WTC11 (cell line): ENCODE data around the gene OSBP2. TPM values are rescaled to one million over a fixed set of nuclear protein-coding genes. Genes with fewer than 3 reads are reported as not detected.

ENCODE experiments used
- ATAC-seq: fragments of 200-7000 bp; cut with Tn5 transposase; 2 replicates; pipeline ENCODE4 v1.10.0; 2021; ENCODE audit warnings: mild to moderate bottlenecking, moderate library complexity
- CTCF ChIA-PET: fragments of 300-600 bp; sonication (Branson Sonifier 250); formaldehyde crosslinking; loops from one replicate; lab custom pipeline; 2021; ENCODE audit warnings: antibody characterized with exemption; lab: Charles Lee
- POLR2A ChIA-PET: fragments of 350-600 bp; sonication (Branson Sonifier 250); formaldehyde crosslinking; loops from one replicate; lab custom pipeline; 2021; ENCODE audit warnings: antibody characterized with exemption; lab: Charles Lee
- DNase-seq: peaks from one replicate; pipeline ENCODE4 v3.0.0; 2021; ENCODE audit warnings: low spot score
- H3K27ac Mint-ChIP-seq: 2 replicates; pipeline ENCODE4 v1.8.0; 2021; ENCODE audit warnings: mixed read lengths
- H3K27me3 Mint-ChIP-seq: 2 replicates; pipeline ENCODE4 v1.8.0; 2021; ENCODE audit warnings: low read depth, mild to moderate bottlenecking, moderate library complexity, mixed read lengths
- H3K36me3 Mint-ChIP-seq: 2 replicates; pipeline ENCODE4 v1.8.0; 2021; ENCODE audit warnings: mixed read lengths
- H3K4me1 Mint-ChIP-seq: 2 replicates; pipeline ENCODE4 v1.8.0; 2022; ENCODE audit warnings: mixed read lengths
- H3K4me3 Mint-ChIP-seq: 2 replicates; pipeline ENCODE4 v1.8.0; 2021; ENCODE audit warnings: mild to moderate bottlenecking, moderate library complexity, mixed read lengths
- H3K9me3 Mint-ChIP-seq: 2 replicates; pipeline ENCODE4 v1.8.0; 2021; ENCODE audit warnings: mixed read lengths
- ATF3 ChIP-seq: sonication (generic); formaldehyde crosslinking; conservative IDR thresholded peaks from 2 replicates; pipeline ENCODE4 v1.8.1; 2022; ENCODE audit warnings: mild to moderate bottlenecking, missing genetic modification reagents
- ELF4 ChIP-seq: sonication (generic); formaldehyde crosslinking; IDR thresholded peaks from 2 replicates; pipeline ENCODE4 v1.8.1; 2022; ENCODE audit warnings: low read depth, mild to moderate bottlenecking, moderate library complexity, missing genetic modification reagents
- HMGA2 ChIP-seq: fragments of 250-450 bp; sonication (Bioruptor Pico); IDR thresholded peaks from 2 replicates; pipeline ENCODE4 v1.4.0; 2021; ENCODE audit warnings: mild to moderate bottlenecking, moderate library complexity
- MYBL2 ChIP-seq: sonication (generic); formaldehyde crosslinking; IDR thresholded peaks from 2 replicates; pipeline ENCODE4 v1.8.1; 2023; ENCODE audit warnings: mild to moderate bottlenecking, moderate library complexity, missing genetic modification reagents
- NFATC4 ChIP-seq: fragments of 250-450 bp; sonication (Bioruptor Pico); IDR thresholded peaks from 2 replicates; pipeline ENCODE4 v1.9.0; 2021; ENCODE audit warnings: mild to moderate bottlenecking
- NR3C1 ChIP-seq: sonication (generic); formaldehyde crosslinking; conservative IDR thresholded peaks from 2 replicates; pipeline ENCODE4 v1.8.1; 2023; ENCODE audit warnings: low read depth, mild to moderate bottlenecking, missing genetic modification reagents
- SMAD3 ChIP-seq: sonication (generic); formaldehyde crosslinking; IDR thresholded peaks from 2 replicates; pipeline ENCODE4 v1.8.0; 2022; ENCODE audit warnings: missing genetic modification reagents, mild to moderate bottlenecking, borderline replicate concordance
- SMAD4 ChIP-seq: sonication (generic); formaldehyde crosslinking; IDR thresholded peaks from 2 replicates; pipeline ENCODE4 v1.8.0; 2022; ENCODE audit warnings: mild to moderate bottlenecking, missing genetic modification reagents
- TEAD1 ChIP-seq: sonication (generic); formaldehyde crosslinking; IDR thresholded peaks from 2 replicates; pipeline ENCODE4 v1.8.0; 2022; ENCODE audit warnings: mild to moderate bottlenecking, missing genetic modification reagents
- TEAD4 ChIP-seq: sonication (generic); formaldehyde crosslinking; IDR thresholded peaks from 2 replicates; pipeline ENCODE4 v1.8.0; 2022; ENCODE audit warnings: mild to moderate bottlenecking, missing genetic modification reagents
- ZNF219 ChIP-seq: sonication (generic); formaldehyde crosslinking; IDR thresholded peaks from 2 replicates; pipeline ENCODE4 v1.8.0; 2023; ENCODE audit warnings: missing genetic modification reagents, mild to moderate bottlenecking, borderline replicate concordance
- ZNF263 ChIP-seq: sonication (generic); formaldehyde crosslinking; IDR thresholded peaks from 2 replicates; pipeline ENCODE4 v1.8.1; 2022; ENCODE audit warnings: low read depth, mild to moderate bottlenecking, moderate library complexity, missing genetic modification reagents
- ZNF281 ChIP-seq: sonication (generic); formaldehyde crosslinking; IDR thresholded peaks from 2 replicates; pipeline ENCODE4 v1.8.0; 2023; ENCODE audit warnings: mild to moderate bottlenecking, missing genetic modification reagents
- ZNF512 ChIP-seq: sonication (generic); formaldehyde crosslinking; IDR thresholded peaks from 2 replicates; pipeline ENCODE4 v1.8.1; 2022; ENCODE audit warnings: missing genetic modification reagents, borderline replicate concordance
- ZNF671 ChIP-seq: fragments of 250-450 bp; sonication (Bioruptor Pico); IDR thresholded peaks from 2 replicates; pipeline ENCODE4 v1.8.0; 2021; ENCODE audit warnings: mild to moderate bottlenecking
- total RNA-seq: library from RNA; stranded (reverse); gene quantifications from 3 replicates; pipeline ENCODE4 v1.2.3, GENCODE V29; 2021
- TF ChIP-seq, protein P1 (sequence below): sonication (generic); formaldehyde crosslinking; IDR thresholded peaks from 2 replicates; pipeline ENCODE4 v1.8.0; 2022; ENCODE audit warnings: mild to moderate bottlenecking, missing genetic modification reagents
- TF ChIP-seq, protein P2 (sequence below): sonication (generic); formaldehyde crosslinking; IDR thresholded peaks from 2 replicates; pipeline ENCODE4 v1.8.1; 2022; ENCODE audit warnings: mild to moderate bottlenecking, moderate library complexity, missing genetic modification reagents
- TF ChIP-seq, protein P3 (sequence below): sonication (generic); formaldehyde crosslinking; IDR thresholded peaks from 2 replicates; pipeline ENCODE4 v1.8.0; 2022; ENCODE audit warnings: mild to moderate bottlenecking, missing genetic modification reagents
- TF ChIP-seq, protein P4 (sequence below): fragments of 250-450 bp; sonication (Bioruptor Pico); IDR thresholded peaks from 2 replicates; pipeline ENCODE4 v2.1.2; 2022; ENCODE audit warnings: mild to moderate bottlenecking, moderate library complexity

OSBP2 gene
- total RNA-seq, 1 experiment from 2014 or later, result 4.1 TPM

DNA sequence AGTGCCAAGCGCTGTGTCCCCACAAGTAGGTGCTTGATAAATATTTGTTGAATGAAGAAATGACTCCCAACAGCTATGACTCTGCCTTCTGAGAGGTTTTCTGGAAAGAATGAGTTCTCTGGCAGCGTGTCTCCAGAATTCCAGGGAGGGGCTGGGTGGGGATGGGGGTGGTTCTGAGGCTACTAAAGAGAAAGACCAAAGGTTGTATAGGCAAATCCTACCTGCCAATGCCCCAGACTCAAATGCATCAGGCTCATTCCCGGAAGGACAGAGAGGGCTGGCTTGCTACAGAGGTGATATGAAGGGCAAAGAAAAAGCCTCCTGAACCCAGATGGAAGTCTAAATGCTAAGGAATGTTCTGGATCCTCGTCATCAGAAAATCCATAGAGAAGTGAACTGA, 28.9 kb upstream of the OSBP2 start:
- H3K4me3 Mint-ChIP-seq, result no peak overlapping the region; the same call in 1 of the 2 replicates
- no peak for DNase-seq
- no peak overlapping the region for H3K27ac Mint-ChIP-seq
- no peaks in the 10 kb centered on the region for H3K36me3 Mint-ChIP-seq
- no peak for TF ChIP-seq NR3C1 (CRISPR knock-in tag)
- TF ChIP-seq, protein P1, sequence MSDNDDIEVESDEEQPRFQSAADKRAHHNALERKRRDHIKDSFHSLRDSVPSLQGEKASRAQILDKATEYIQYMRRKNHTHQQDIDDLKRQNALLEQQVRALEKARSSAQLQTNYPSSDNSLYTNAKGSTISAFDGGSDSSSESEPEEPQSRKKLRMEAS, result no peak
- TF ChIP-seq TEAD1 (CRISPR knock-in tag), result no peak
- TF ChIP-seq NFATC4 (CRISPR knock-in tag), result no peak
- TF ChIP-seq, protein P2, sequence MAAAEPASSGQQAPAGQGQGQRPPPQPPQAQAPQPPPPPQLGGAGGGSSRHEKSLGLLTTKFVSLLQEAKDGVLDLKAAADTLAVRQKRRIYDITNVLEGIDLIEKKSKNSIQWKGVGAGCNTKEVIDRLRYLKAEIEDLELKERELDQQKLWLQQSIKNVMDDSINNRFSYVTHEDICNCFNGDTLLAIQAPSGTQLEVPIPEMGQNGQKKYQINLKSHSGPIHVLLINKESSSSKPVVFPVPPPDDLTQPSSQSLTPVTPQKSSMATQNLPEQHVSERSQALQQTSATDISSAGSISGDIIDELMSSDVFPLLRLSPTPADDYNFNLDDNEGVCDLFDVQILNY, result no peak
- no peak for TF ChIP-seq ZNF671 (CRISPR knock-in tag)
- no peak for TF ChIP-seq MYBL2 (CRISPR knock-in tag)
- no peak for TF ChIP-seq ATF3
- TF ChIP-seq, protein P3, sequence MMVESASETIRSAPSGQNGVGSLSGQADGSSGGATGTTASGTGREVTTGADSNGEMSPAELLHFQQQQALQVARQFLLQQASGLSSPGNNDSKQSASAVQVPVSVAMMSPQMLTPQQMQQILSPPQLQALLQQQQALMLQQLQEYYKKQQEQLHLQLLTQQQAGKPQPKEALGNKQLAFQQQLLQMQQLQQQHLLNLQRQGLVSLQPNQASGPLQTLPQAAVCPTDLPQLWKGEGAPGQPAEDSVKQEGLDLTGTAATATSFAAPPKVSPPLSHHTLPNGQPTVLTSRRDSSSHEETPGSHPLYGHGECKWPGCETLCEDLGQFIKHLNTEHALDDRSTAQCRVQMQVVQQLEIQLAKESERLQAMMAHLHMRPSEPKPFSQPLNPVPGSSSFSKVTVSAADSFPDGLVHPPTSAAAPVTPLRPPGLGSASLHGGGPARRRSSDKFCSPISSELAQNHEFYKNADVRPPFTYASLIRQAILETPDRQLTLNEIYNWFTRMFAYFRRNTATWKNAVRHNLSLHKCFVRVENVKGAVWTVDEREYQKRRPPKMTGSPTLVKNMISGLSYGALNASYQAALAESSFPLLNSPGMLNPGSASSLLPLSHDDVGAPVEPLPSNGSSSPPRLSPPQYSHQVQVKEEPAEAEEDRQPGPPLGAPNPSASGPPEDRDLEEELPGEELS (CRISPR knock-in tag), result no peak
- TF ChIP-seq ZNF512 (CRISPR knock-in tag), result no peak
- TF ChIP-seq SMAD3 (CRISPR knock-in tag), result no peak
- no peak for TF ChIP-seq HMGA2 (CRISPR knock-in tag)
- TF ChIP-seq ZNF219 (CRISPR knock-in tag), result no peak
- TF ChIP-seq ZNF281 (CRISPR knock-in tag), result no peak
- TF ChIP-seq, protein P4, sequence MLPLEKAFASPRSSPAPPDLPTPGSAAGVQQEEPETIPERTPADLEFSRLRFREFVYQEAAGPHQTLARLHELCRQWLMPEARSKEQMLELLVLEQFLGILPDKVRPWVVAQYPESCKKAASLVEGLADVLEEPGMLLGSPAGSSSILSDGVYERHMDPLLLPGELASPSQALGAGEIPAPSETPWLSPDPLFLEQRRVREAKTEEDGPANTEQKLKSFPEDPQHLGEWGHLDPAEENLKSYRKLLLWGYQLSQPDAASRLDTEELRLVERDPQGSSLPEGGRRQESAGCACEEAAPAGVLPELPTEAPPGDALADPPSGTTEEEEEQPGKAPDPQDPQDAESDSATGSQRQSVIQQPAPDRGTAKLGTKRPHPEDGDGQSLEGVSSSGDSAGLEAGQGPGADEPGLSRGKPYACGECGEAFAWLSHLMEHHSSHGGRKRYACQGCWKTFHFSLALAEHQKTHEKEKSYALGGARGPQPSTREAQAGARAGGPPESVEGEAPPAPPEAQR, result no peak
- no peak for TF ChIP-seq ELF4 (CRISPR knock-in tag)
- no peak for TF ChIP-seq TEAD4 (CRISPR knock-in tag)
- no peak for TF ChIP-seq SMAD4 (CRISPR knock-in tag)
- TF ChIP-seq ZNF263 (CRISPR knock-in tag), result no peak
- TF ChIP-seq, all 79 proteins: peak for 0
- ATAC-seq, result no peak
- ChIA-PET POLR2A (no interaction called here), CTCF (interaction anchor here (1.2 kb wide), 1 partner anchor 31 kb away, joined by 4 read pairs; no protein-coding TSS in a partner anchor)
- H3K27me3 Mint-ChIP-seq, result peaks cover 35% of the 10 kb centered on the region
- H3K9me3 Mint-ChIP-seq, result no peaks in the 10 kb centered on the region
- peaks cover 12% of the 10 kb centered on the region for H3K4me1 Mint-ChIP-seq
